NOMO-1 (cell line): Measurements from ENCODE around the gene PDSS2.
"Not testable (repeated sequence)": the region's sequence is repeated elsewhere in the genome, so short reads cannot be mapped to it uniquely, and the experiment has no call there.

ENCODE experiments used
- DNase-seq, 2 experiments: peaks; one replicate each; lab custom pipeline; 2025; ENCODE audit not compliant: unreplicated experiment in 2 of 2; lab: John Stamatoyannopoulos, UW

Gene PDSS2

DNA sequence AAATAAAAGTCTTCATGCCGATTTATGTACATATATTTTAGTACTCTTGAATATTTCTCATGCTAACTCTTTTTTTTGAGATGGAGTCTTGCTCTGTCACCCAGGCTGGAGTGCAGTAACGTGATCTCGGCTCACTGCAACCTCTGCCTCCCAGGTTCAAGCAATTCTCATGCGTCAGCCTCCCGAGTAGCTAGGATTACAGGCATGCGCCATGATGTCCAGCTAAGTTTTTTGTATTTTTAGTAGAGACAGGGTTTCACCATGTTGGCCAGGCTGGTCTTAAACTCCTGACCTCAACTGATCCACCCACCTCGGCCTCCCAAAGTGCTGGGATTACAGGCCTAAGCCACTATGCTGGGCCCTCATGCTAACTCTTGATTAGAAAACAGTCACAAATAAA, 179.4 kb downstream of the PDSS2 start:
- DNase-seq: not testable (repeated sequence)

DNA sequence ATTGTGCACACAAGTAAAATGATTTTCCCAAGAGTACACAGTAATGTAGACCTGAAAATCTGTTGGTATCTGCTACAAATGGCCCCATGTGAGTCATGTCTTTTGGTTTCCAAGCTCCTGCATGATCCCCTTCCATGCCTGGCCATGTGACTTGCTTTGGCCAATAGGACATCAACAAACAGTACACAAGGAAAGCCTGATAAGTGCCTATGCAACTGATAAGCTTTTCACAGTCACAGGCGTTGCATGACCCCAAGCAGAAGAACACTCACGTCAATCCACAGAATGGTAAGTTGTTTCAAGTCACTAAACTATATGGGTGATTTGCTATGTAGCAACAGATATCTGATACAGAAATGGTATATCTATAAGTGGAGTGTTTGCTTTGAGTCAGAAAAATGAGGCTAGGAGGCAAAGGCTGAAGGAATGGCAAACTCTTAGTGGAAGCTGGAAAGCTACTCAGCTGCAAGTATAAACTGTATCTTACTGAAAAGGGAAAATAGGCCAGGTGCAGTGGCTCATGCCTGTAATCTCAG, 184.0 kb downstream of the PDSS2 start:
- no peak for DNase-seq

- no peak for DNase-seq
Observed at GRCh38 chr6:107274288-107274687, 185.1 kb downstream of the PDSS2 start.

DNA sequence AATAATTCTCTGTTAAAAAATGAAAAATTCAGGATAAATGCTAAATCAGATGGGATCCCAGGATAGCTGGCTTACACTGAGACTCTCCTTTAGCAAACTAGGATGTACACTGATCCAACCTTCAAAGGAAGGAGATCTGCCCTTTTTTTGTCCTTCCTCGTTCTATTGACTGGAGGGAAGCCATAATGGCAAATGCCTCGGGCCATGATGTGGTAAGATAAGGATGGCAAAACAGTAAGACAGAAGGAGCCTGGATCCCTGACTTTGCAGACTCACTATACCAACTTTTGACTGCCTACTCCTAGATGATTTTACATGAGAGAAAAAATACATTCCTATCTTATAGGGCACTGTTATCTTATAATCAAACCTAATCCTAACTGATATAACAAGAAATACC, 187.1 kb downstream of the PDSS2 start:
- DNase-seq: no peak

- no peak for DNase-seq
Observed at GRCh38 chr6:107271208-107271790, 188.1 kb downstream of the PDSS2 start.

GRCh38 chr6:107267634-107268033, 191.7 kb downstream of the PDSS2 start:
- no peak for DNase-seq

DNA sequence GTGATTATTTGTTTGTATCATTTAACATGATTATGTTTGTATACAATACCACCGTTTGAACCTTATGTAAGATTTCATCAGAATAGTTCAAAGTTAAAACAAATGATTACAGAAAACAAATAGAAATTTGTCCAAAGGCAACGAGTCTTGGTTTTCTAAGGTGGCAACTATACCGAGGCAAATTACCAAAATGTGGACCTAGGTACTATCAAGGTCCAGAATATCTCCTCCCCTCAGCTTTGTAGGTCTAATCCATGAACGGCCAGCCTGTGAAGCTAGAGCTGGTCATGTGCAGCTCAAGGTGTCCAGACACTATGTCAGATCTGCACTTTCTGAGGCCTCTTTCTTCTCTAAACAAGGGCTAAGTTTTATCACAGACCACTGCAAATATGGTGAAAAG, 192.4 kb downstream of the PDSS2 start:
- DNase-seq: no peak

DNA sequence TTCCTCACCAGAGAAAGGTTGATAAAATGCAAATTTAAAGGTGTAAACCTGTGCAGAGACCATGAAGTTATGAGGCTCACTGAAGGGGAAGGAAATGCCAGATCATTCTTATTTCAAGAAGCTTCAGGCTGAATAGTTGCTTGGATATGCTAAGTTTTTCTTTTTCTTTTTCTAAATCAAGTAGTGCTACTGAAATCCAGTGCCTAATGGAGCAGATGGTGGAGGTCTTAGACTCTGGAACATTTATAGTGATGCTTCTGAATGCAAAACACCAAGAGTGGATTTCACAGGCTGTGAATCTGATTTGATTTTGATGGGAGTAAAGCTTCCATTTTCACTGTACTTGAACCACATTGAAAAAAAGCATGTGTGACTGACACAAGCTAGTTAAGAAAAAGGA, 192.8 kb downstream of the PDSS2 start:
- no peak for DNase-seq

GRCh38 chr6:107264357-107264840, 195.0 kb downstream of the PDSS2 start:
- peak; percentile 3 to 27 for DNase-seq

GRCh38 chr6:107259951-107260350, 199.4 kb downstream of the PDSS2 start:
- no peak for DNase-seq

DNA sequence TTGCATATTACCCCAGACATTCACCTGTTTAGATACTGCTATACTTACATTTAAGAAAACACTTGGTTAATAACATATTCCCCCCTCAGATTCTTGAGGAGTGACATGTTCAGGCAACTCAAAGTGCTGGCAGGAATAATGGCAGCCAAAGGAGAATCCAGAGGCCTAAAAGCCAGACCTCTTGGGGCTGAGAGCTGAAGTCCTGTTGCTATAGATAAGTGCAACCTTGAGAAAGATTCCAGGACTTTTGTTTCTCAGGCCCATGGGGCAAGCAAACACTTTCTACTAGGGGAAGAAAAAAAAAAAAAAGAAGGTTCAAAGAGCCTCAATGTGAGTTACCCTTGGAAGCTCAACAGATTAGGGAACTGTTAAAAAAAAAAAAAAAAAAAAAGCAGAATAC, 211.2 kb downstream of the PDSS2 start:
- DNase-seq: no peak

DNA sequence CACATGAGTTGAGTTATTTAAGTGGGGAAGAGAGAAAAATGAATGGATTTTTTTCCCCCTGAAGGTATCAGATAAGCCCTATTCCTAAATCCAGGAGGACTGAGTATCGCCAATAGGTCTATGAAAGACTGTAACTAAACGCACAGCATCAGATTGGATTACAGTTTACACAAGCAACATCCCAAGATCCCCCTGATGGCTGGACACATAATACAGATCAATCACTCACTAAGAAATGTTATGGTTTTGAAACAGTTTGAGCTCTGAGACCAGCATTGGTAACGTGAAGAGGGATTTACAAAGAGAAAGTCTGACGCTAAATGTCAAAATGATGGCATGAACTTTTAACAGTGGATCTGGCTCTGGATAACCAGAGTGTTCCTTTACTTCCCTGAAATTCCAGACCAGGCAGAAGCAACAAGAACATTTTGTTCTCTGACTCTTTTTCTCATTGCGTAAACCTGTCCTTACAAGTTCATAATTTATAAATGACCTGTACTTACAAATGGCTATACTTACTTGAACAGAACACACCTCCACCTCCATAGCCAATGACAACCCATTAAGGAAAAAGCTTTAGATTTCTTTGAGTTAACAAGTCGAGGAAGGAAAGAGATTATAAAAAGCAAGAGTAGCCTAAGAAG, 212.3 kb downstream of the PDSS2 start:
- DNase-seq: no peak

DNA sequence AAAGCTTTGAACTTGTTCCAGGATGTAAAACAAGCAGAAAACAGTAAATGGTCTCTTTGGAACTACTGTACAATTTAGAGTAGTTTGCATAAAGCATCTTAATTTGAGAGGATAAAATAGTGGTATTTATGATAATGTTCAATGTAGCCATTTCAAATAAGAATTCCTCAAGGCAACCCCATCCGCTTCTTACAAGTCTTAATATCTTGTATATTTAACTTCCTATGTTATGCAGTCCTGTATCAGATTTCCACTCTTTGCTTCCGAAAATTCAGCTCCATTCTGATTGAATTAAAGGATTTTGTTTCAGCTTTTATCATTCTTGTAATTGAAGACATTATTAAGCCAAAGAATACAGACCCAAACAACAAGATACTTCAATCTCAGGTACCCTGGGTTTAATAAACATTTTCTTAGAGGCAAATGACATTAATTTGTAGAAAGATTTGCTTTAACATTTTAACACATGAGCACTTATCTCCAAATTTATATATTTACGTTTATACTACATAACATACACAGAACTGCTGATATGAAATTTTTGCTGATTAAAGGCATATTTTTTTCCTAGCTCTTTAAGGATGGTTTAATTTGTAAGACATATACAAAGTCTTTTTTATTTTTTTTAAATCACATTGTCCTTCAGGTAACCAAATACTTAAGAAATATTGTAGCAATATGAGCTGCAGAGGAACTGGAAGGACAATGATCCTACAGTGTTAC, 213.0 kb downstream of the PDSS2 start:
- DNase-seq: no peak

- no peak for DNase-seq
Observed at GRCh38 chr6:107244742-107245480, 214.5 kb downstream of the PDSS2 start.

DNA sequence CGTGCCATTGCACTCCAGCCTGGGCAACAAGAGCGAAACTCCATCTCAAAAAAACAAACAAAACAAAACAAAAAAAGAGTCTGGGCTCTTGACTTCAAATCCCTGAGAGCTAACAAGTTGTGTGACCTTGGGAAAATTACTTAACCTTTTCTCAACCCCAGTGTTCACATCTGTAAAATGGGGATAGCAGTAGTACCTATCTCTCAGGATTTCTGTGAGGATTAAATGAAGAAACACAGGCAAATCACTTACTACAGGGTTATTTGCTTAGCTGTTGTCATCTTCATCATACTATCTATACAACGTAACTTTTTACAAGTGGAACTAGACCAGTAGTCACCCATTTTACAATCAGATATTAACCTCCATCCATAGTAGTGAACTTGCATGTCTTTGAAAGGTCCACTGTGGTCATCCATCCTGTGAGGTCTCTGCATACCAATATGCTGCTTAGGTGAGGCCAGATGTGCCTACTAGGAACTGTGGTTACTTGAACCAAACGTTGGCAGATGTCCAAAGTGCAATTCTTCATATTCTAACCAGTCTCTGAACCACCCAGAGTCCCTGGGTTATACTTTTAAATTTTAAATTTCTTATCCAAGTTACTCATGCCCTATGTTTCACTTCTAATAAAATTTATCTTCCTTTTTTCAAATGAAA, 215.2 kb downstream of the PDSS2 start:
- no peak for DNase-seq

GRCh38 chr6:107243471-107243870, 215.9 kb downstream of the PDSS2 start:
- DNase-seq: no peak

- no peak for DNase-seq
Observed at GRCh38 chr6:107237992-107238660, 221.2 kb downstream of the PDSS2 start.

GRCh38 chr6:107235511-107235910, 223.9 kb downstream of the PDSS2 start:
- DNase-seq: no peak

- no peak for DNase-seq
Observed at GRCh38 chr6:107235007-107235406, 224.4 kb downstream of the PDSS2 start.

- no peak for DNase-seq
Observed at GRCh38 chr6:107231243-107231642, 228.1 kb downstream of the PDSS2 start.
